ENCODE results near the gene ATG4C.

DNA sequence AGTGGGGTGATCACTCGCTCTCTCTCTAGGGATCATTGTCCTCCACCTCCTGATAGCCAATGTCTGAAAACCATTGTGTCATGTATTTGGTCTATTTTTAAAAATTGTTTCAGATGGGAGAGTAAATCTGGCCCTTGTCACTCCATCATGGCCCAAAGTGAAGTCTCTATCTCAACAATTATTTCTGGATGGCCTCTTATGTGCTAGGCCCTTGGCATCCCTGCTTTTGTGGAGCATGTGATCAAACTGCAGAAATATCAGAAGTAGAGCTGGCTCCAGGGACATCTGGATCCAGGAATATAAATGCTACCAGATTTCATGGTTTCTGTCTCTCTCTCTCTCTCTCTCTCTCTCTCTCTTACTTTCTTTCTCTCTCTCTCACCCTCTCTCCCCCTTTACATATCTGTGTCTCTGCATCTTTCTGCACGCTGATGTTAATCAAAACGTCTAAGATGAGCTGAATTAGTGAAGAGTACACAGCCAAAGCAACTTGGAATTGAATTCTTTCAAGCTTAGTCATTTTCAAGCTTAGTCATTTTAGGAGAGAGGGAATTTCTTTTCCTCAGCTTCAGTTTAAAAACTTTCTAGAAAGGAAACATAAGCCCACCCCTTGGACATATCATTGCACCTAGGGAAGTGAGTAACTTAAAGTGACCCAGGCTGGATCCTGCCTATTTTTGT, 48.3 kb upstream of the ATG4C start:
- TF ChIP-seq, protein P1, sequence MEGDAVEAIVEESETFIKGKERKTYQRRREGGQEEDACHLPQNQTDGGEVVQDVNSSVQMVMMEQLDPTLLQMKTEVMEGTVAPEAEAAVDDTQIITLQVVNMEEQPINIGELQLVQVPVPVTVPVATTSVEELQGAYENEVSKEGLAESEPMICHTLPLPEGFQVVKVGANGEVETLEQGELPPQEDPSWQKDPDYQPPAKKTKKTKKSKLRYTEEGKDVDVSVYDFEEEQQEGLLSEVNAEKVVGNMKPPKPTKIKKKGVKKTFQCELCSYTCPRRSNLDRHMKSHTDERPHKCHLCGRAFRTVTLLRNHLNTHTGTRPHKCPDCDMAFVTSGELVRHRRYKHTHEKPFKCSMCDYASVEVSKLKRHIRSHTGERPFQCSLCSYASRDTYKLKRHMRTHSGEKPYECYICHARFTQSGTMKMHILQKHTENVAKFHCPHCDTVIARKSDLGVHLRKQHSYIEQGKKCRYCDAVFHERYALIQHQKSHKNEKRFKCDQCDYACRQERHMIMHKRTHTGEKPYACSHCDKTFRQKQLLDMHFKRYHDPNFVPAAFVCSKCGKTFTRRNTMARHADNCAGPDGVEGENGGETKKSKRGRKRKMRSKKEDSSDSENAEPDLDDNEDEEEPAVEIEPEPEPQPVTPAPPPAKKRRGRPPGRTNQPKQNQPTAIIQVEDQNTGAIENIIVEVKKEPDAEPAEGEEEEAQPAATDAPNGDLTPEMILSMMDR (conservative IDR thresholded peaks at IDR 0.05), result no peak
- TF ChIP-seq ZFX (IDR thresholded peaks at IDR 0.05), result no peak
